A673 (cell line): ENCODE results near the gene COMTD1. TPM values are rescaled to one million over a fixed set of nuclear protein-coding genes. Genes with fewer than 3 reads are reported as not detected.

Experiments used
- BruUV-seq: library from RNA; stranded (reverse); fragments of 400-500 nt; replicated peaks from 2 replicates; lab custom pipeline; 2021; lab: Mats Ljungman, UMichigan
- CTCF ChIA-PET: fragments of 300-600 bp; sonication (Branson Sonifier 250); formaldehyde crosslinking; loops from one replicate; lab custom pipeline; 2022; ENCODE audit warnings: antibody characterized with exemption; lab: Charles Lee
- POLR2A ChIA-PET: fragments of 300-600 bp; sonication (Branson Sonifier 250); formaldehyde crosslinking; loops from one replicate; lab custom pipeline; 2022; ENCODE audit warnings: antibody characterized with exemption; ENCODE audit not compliant: low non-redundant PET; lab: Charles Lee
- DNase-seq: peaks from one replicate; pipeline ENCODE4 v3.0.0-alpha.2; 2015; ENCODE audit warnings: low spot score
- H3K27ac ChIP-seq: fragments of 200-600 bp; sonication (generic); 2 replicates; pipeline ENCODE4 v1.5.1; 2016; ENCODE audit warnings: mixed run types, low read depth, mild to moderate bottlenecking, mixed read lengths, antibody characterized with exemption, low read length; ENCODE audit not compliant: poor library complexity, severe bottlenecking
- H3K27me3 ChIP-seq: fragments of 200-600 bp; sonication (generic); replicated peaks from 2 replicates; pipeline ENCODE4 v1.6.1; 2017; ENCODE audit warnings: mixed run types, low read depth, mild to moderate bottlenecking, mixed read lengths, antibody characterized with exemption, low read length; ENCODE audit not compliant: insufficient read depth, poor library complexity
- H3K36me3 ChIP-seq: fragments of 200-600 bp; sonication (generic); 2 replicates; pipeline ENCODE4 v1.6.1; 2016; ENCODE audit warnings: mixed run types, mild to moderate bottlenecking, mixed read lengths, antibody characterized with exemption, low read length; ENCODE audit not compliant: insufficient read depth, poor library complexity, severe bottlenecking
- H3K4me1 ChIP-seq: fragments of 200-600 bp; sonication (generic); 2 replicates; pipeline ENCODE4 v1.6.1; 2017; ENCODE audit warnings: mixed run types, mild to moderate bottlenecking, mixed read lengths, antibody characterized with exemption, low read length; ENCODE audit not compliant: insufficient read depth, poor library complexity, severe bottlenecking
- H3K4me3 ChIP-seq: fragments of 200-600 bp; sonication (generic); 2 replicates; pipeline ENCODE4 v1.5.1; 2016; ENCODE audit warnings: low read depth, mixed run types, mild to moderate bottlenecking, mixed read lengths, low read length; ENCODE audit not compliant: poor library complexity, severe bottlenecking
- H3K9me3 ChIP-seq: fragments of 200-600 bp; sonication (generic); 2 replicates; pipeline ENCODE4 v1.6.1; 2016; ENCODE audit warnings: mixed run types, low read depth, mild to moderate bottlenecking, mixed read lengths, antibody characterized with exemption, low read length; ENCODE audit not compliant: poor library complexity, severe bottlenecking
- CTCF ChIP-seq: fragments of 300-800, 200-600 bp; sonication (generic); conservative IDR thresholded peaks from 2 replicates; pipeline ENCODE4 v1.5.1; 2017; ENCODE audit warnings: low read depth, mild to moderate bottlenecking, antibody characterized with exemption, low read length, moderate library complexity, mixed read lengths
- EZH2 ChIP-seq: fragments of 200-600 bp; sonication (generic); IDR thresholded peaks from 2 replicates; pipeline ENCODE4 v1.6.1; 2017; ENCODE audit warnings: borderline replicate concordance, low read depth, mild to moderate bottlenecking, mixed read lengths, antibody characterized with exemption, low read length; ENCODE audit not compliant: poor library complexity, severe bottlenecking
- intact Hi-C: fragments of 100-400 bp; cut with micrococcal nuclease; formaldehyde crosslinking; loops from one replicate; pipeline ENCODE4 v1.10.0; 2022; ENCODE audit not compliant: unreplicated experiment
- total RNA-seq: library from RNA; stranded (reverse); gene quantifications from 2 replicates; pipeline ENCODE4 v1.2.3, GENCODE V29; 2021

The COMTD1 gene
- total RNA-seq, 1 experiment from 2014 or later = 3.4 TPM

- intact Hi-C loops = no loop called here
- H3K4me1 ChIP-seq = no peaks in the 10 kb centered on the region
- H3K27ac ChIP-seq = no peak overlapping the region
- ChIA-PET POLR2A (interaction anchor here (0.6 kb wide), 1 partner anchor 459 kb away, joined by 9 read pairs; no protein-coding TSS in a partner anchor), CTCF (no interaction called here)
- TF ChIP-seq CTCF (no peak), EZH2 (no peak)
- H3K36me3 ChIP-seq = no peaks in the 10 kb centered on the region
- peaks cover 7% of the 10 kb centered on the region for H3K27me3 ChIP-seq
- no peak overlapping the region for H3K4me3 ChIP-seq
- H3K9me3 ChIP-seq = no peaks in the 10 kb centered on the region
- BruUV-seq = no TSS peak
- DNase-seq = no peak
Observed at GRCh38 chr10:75263806-75264205, 28.0 kb upstream of the COMTD1 start.

- H3K27ac ChIP-seq = no peak overlapping the region
- no peak for TF ChIP-seq CTCF
- no peak for TF ChIP-seq EZH2
- no TSS peak for BruUV-seq
Observed at GRCh38 chr10:75261813-75262705, 26.3 kb upstream of the COMTD1 start.

DNA sequence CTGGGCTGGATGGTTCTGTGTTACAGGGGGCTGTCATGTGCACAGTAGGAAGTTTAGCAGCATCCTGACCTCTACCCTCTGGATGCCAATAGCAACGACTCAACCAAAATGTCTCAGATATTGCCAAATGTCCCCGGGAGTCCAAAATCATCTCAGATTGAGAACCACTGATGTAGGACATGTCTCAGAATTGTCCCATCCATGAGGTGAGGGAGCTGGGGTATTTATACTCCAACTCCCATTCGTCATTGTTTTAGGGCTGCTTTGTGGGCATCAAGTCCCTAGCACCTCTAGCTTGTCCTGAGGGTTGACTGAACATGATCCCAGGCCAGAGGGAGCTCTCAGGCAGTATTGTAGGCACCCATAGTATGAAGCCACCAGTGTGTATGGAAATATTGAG, 25.2 kb upstream of the COMTD1 start:
- intact Hi-C loops = no loop called here
- Histone ChIP-seq H3K27me3 (peaks cover 7% of the 10 kb centered on the region), H3K4me1 (no peaks in the 10 kb centered on the region), H3K27ac (no peak overlapping the region), H3K9me3 (no peaks in the 10 kb centered on the region), H3K4me3 (no peak overlapping the region), H3K36me3 (no peaks in the 10 kb centered on the region)
- TF ChIP-seq EZH2 = no peak
- ChIA-PET CTCF (no interaction called here), POLR2A (no interaction called here)
- no peak for DNase-seq
- no TSS peak for BruUV-seq

More at GRCh38 chr10:75261813-75262705, 26.3 kb upstream of the COMTD1 start:
- CTCF ChIA-PET = no interaction called here
- Histone ChIP-seq H3K9me3 (no peaks in the 10 kb centered on the region), H3K4me1 (no peaks in the 10 kb centered on the region), H3K27me3 (peaks cover 7% of the 10 kb centered on the region), H3K4me3 (no peak overlapping the region), H3K36me3 (no peaks in the 10 kb centered on the region)
- intact Hi-C loops = no loop called here
- no peak for DNase-seq
- POLR2A ChIA-PET = no interaction called here

DNA sequence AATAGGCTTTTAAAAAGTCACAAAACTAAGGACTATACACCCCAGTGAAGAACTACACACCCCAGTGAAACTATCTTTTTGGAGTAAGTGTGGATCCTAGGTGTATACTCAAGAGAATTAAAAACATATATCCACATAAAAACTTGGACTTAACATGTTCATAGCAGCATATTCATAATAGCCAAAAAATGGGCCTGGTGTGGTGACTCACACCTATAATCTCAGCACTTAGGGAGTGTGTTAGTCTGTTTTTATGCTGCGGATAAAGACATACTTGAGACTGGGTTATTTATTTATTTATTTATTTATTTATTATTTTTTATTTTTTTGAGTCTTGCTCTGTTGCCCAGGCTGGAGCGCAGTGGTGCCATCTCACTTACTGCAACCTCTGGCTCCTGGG, 19.0 kb upstream of the COMTD1 start:
- no peak for DNase-seq
- ChIA-PET CTCF (no interaction called here), POLR2A (no interaction called here)
- Histone ChIP-seq H3K4me1 (no peaks in the 10 kb centered on the region), H3K27ac (no peak overlapping the region), H3K36me3 (no peaks in the 10 kb centered on the region), H3K27me3 (no peaks in the 10 kb centered on the region), H3K9me3 (peaks cover 17% of the 10 kb centered on the region), H3K4me3 (no peak overlapping the region)
- TF ChIP-seq CTCF (no peak), EZH2 (no peak)
- BruUV-seq = no TSS peak
- intact Hi-C loops = no loop called here
